ENCODE measurements around the gene QRICH2. TPM values are rescaled to one million over a fixed set of nuclear protein-coding genes. Genes with fewer than 3 reads are reported as not detected.

The QRICH2 gene
- total and polyA plus RNA-seq, 5 donors from 2014 or later, result 0.50 to 2.2 TPM; not detected in 3

GRCh38 chr17:76280650-76281049, 27.4 kb downstream of the QRICH2 start:
- H3K36me3 Mint-ChIP-seq, result no peaks in the 10 kb centered on the region
- no peaks in the 10 kb centered on the region for H3K9me3 Mint-ChIP-seq
- no peak overlapping the region for H3K4me3 Mint-ChIP-seq
- peaks cover 4 to 23% (median 5%) of the 10 kb centered on the region in 4 donors for H3K4me1 Mint-ChIP-seq
- H3K27ac Mint-ChIP-seq, result no peak overlapping the region
- Histone ChIP-seq H3K9me3 (ENCODE audit: control insufficient read depth in 2 of 2, low read length in 2 of 2) (no peaks in the 10 kb centered on the region), H3K4me1 (ENCODE audit: control insufficient read depth, insufficient read depth, low read length, poor library complexity, severe bottlenecking) (peaks cover 11% of the 10 kb centered on the region), H3K36me3 (ENCODE audit: control insufficient read depth, insufficient read depth, low read length) (no peaks in the 10 kb centered on the region), H3K27ac (ENCODE audit: insufficient read depth, low read length, poor library complexity, severe bottlenecking) (no peak overlapping the region), H3K4me3 (ENCODE audit: low read depth, low read length) (no peak overlapping the region), H3K27me3 (ENCODE audit: control insufficient read depth, insufficient read depth, low read length) (no peaks in the 10 kb centered on the region)
- no peak for ATAC-seq (ENCODE audit: low read depth in 2 of 2)
- peaks cover 4% of the 10 kb centered on the region for H3K27me3 Mint-ChIP-seq
- no peak for DNase-seq

- no peaks in the 10 kb centered on the region for H3K27me3 ChIP-seq (ENCODE audit: control insufficient read depth, insufficient read depth, low read length)
- Mint-ChIP-seq H3K4me1 (peaks cover 4 to 29% (median 7%) of the 10 kb centered on the region in 4 donors), H3K27ac (peak overlapping the region in 2 of 3 donors; percentile 17 to 82), H3K36me3 (no peaks in the 10 kb centered on the region), H3K4me3 (no peak overlapping the region), H3K27me3 (peaks cover 4% of the 10 kb centered on the region), H3K9me3 (no peaks in the 10 kb centered on the region)
- ATAC-seq (ENCODE audit: low read depth in 2 of 2), result no peak
- no peaks in the 10 kb centered on the region for H3K36me3 ChIP-seq (ENCODE audit: control insufficient read depth, insufficient read depth, low read length)
- DNase-seq, result no peak
- peaks cover 13% of the 10 kb centered on the region for H3K4me1 ChIP-seq (ENCODE audit: control insufficient read depth, insufficient read depth, low read length, poor library complexity, severe bottlenecking)
- no peak overlapping the region for H3K27ac ChIP-seq (ENCODE audit: insufficient read depth, low read length, poor library complexity, severe bottlenecking)
- H3K9me3 ChIP-seq (ENCODE audit: control insufficient read depth in 2 of 2, low read length in 2 of 2), result no peaks in the 10 kb centered on the region
- no peak overlapping the region for H3K4me3 ChIP-seq (ENCODE audit: low read depth, low read length)
Observed at GRCh38 chr17:76279742-76280287, 28.3 kb downstream of the QRICH2 start.

GRCh38 chr17:76278952-76279741, 28.9 kb downstream of the QRICH2 start:
- peak; percentile 76 to 81 (median 77) for DNase-seq
- no peaks in the 10 kb centered on the region for H3K9me3 Mint-ChIP-seq
- H3K36me3 Mint-ChIP-seq, result no peaks in the 10 kb centered on the region
- Histone ChIP-seq H3K36me3 (ENCODE audit: control insufficient read depth, insufficient read depth, low read length) (no peaks in the 10 kb centered on the region), H3K9me3 (ENCODE audit: control insufficient read depth in 2 of 2, low read length in 2 of 2) (no peaks in the 10 kb centered on the region), H3K27ac (ENCODE audit: insufficient read depth, low read length, poor library complexity, severe bottlenecking) (no peak overlapping the region), H3K27me3 (ENCODE audit: control insufficient read depth, insufficient read depth, low read length) (no peaks in the 10 kb centered on the region), H3K4me1 (ENCODE audit: control insufficient read depth, insufficient read depth, low read length, poor library complexity, severe bottlenecking) (peaks cover 20% of the 10 kb centered on the region), H3K4me3 (ENCODE audit: low read depth, low read length) (no peak overlapping the region)
- H3K27me3 Mint-ChIP-seq, result peaks cover 1% of the 10 kb centered on the region
- peaks cover 4 to 35% (median 11%) of the 10 kb centered on the region in 4 donors for H3K4me1 Mint-ChIP-seq
- ATAC-seq (ENCODE audit: low read depth in 2 of 2), result peak; percentile 68 to 69
- no peak overlapping the region for H3K4me3 Mint-ChIP-seq
- peak overlapping the region in 2 of 3 donors; percentile 17 to 82 for H3K27ac Mint-ChIP-seq

GRCh38 chr17:76278268-76278908, 29.7 kb downstream of the QRICH2 start:
- Mint-ChIP-seq H3K4me3 (no peak overlapping the region), H3K27me3 (no peaks in the 10 kb centered on the region), H3K4me1 (peaks cover 4 to 41% (median 11%) of the 10 kb centered on the region in 4 donors), H3K27ac (peak overlapping the region in 1 of 3 donors; percentile 38), H3K9me3 (no peaks in the 10 kb centered on the region), H3K36me3 (no peaks in the 10 kb centered on the region)
- H3K4me3 ChIP-seq (ENCODE audit: low read depth, low read length), result no peak overlapping the region
- H3K27ac ChIP-seq (ENCODE audit: insufficient read depth, low read length, poor library complexity, severe bottlenecking), result no peak overlapping the region
- DNase-seq, result no peak
- H3K27me3 ChIP-seq (ENCODE audit: control insufficient read depth, insufficient read depth, low read length), result no peaks in the 10 kb centered on the region
- no peaks in the 10 kb centered on the region for H3K9me3 ChIP-seq (ENCODE audit: control insufficient read depth in 2 of 2, low read length in 2 of 2)
- peaks cover 27% of the 10 kb centered on the region for H3K4me1 ChIP-seq (ENCODE audit: control insufficient read depth, insufficient read depth, low read length, poor library complexity, severe bottlenecking)
- no peak for ATAC-seq (ENCODE audit: low read depth in 2 of 2)
- H3K36me3 ChIP-seq (ENCODE audit: control insufficient read depth, insufficient read depth, low read length), result no peaks in the 10 kb centered on the region

- H3K27ac ChIP-seq (ENCODE audit: insufficient read depth, low read length, poor library complexity, severe bottlenecking), result no peak overlapping the region
- no peaks in the 10 kb centered on the region for H3K36me3 Mint-ChIP-seq
- H3K36me3 ChIP-seq (ENCODE audit: control insufficient read depth, insufficient read depth, low read length), result no peaks in the 10 kb centered on the region
- ATAC-seq (ENCODE audit: low read depth in 2 of 2) (no peak), DNase-seq (no peak)
- H3K27ac Mint-ChIP-seq, result peak overlapping the region; percentile 62 to 87 (median 65)
- no peaks in the 10 kb centered on the region for H3K27me3 ChIP-seq (ENCODE audit: control insufficient read depth, insufficient read depth, low read length)
- H3K4me3 Mint-ChIP-seq, result peak overlapping the region in 1 of 4 donors; percentile 27
- no peaks in the 10 kb centered on the region for H3K9me3 Mint-ChIP-seq
- H3K9me3 ChIP-seq (ENCODE audit: control insufficient read depth in 2 of 2, low read length in 2 of 2), result no peaks in the 10 kb centered on the region
- peaks cover 36% of the 10 kb centered on the region for H3K4me1 ChIP-seq (ENCODE audit: control insufficient read depth, insufficient read depth, low read length, poor library complexity, severe bottlenecking)
- no peak overlapping the region for H3K4me3 ChIP-seq (ENCODE audit: low read depth, low read length)
- H3K4me1 Mint-ChIP-seq, result peaks cover 4 to 49% (median 15%) of the 10 kb centered on the region in 4 donors
- H3K27me3 Mint-ChIP-seq, result no peaks in the 10 kb centered on the region
Observed at GRCh38 chr17:76277300-76278267, 30.5 kb downstream of the QRICH2 start.

GRCh38 chr17:76276461-76277299, 31.4 kb downstream of the QRICH2 start:
- H3K36me3 Mint-ChIP-seq, result no peaks in the 10 kb centered on the region
- ATAC-seq (ENCODE audit: low read depth in 2 of 2) (no peak), DNase-seq (no peak)
- no peak overlapping the region for H3K27ac ChIP-seq (ENCODE audit: insufficient read depth, low read length, poor library complexity, severe bottlenecking)
- peak overlapping the region; percentile 53 to 65 (median 62) for H3K27ac Mint-ChIP-seq
- H3K9me3 Mint-ChIP-seq, result no peaks in the 10 kb centered on the region
- no peaks in the 10 kb centered on the region for H3K9me3 ChIP-seq (ENCODE audit: control insufficient read depth in 2 of 2, low read length in 2 of 2)
- H3K4me3 ChIP-seq (ENCODE audit: low read depth, low read length), result no peak overlapping the region
- H3K4me1 ChIP-seq (ENCODE audit: control insufficient read depth, insufficient read depth, low read length, poor library complexity, severe bottlenecking), result peaks cover 45% of the 10 kb centered on the region
- peak overlapping the region in 2 of 4 donors; percentile 27 to 81 for H3K4me3 Mint-ChIP-seq
- no peaks in the 10 kb centered on the region for H3K27me3 ChIP-seq (ENCODE audit: control insufficient read depth, insufficient read depth, low read length)
- peaks cover 4 to 54% (median 15%) of the 10 kb centered on the region in 4 donors for H3K4me1 Mint-ChIP-seq
- no peaks in the 10 kb centered on the region for H3K36me3 ChIP-seq (ENCODE audit: control insufficient read depth, insufficient read depth, low read length)
- no peaks in the 10 kb centered on the region for H3K27me3 Mint-ChIP-seq

Measured in CD4-positive, CD25-positive, alpha-beta regulatory T cell (primary cell).